ENCODE data around the gene APCDD1. TPM values are rescaled to one million over a fixed set of nuclear protein-coding genes. Genes with fewer than 3 reads are reported as not detected.
A peak's percentile ranks its signal among the peaks of the same experiment; 100 is the strongest.

APCDD1 gene
- total RNA-seq, 4 donors from 2014 or later, result 7.8 to 13.5 (median 11.9) TPM

- H3K27ac ChIP-seq, result no peak overlapping the region
- peaks cover 2 to 6% of the 10 kb centered on the region in 2 donors for H3K4me1 ChIP-seq
- no peak overlapping the region for H3K4me3 ChIP-seq (replicated peaks in 1 of 3)
- WGBS, 2 donors, result 73 to 82% methylated on average over 2 of the region's 2 CpGs
- TF ChIP-seq, protein P1, sequence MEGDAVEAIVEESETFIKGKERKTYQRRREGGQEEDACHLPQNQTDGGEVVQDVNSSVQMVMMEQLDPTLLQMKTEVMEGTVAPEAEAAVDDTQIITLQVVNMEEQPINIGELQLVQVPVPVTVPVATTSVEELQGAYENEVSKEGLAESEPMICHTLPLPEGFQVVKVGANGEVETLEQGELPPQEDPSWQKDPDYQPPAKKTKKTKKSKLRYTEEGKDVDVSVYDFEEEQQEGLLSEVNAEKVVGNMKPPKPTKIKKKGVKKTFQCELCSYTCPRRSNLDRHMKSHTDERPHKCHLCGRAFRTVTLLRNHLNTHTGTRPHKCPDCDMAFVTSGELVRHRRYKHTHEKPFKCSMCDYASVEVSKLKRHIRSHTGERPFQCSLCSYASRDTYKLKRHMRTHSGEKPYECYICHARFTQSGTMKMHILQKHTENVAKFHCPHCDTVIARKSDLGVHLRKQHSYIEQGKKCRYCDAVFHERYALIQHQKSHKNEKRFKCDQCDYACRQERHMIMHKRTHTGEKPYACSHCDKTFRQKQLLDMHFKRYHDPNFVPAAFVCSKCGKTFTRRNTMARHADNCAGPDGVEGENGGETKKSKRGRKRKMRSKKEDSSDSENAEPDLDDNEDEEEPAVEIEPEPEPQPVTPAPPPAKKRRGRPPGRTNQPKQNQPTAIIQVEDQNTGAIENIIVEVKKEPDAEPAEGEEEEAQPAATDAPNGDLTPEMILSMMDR (IDR thresholded peaks at IDR 0.05), result no peak
- no peak for TF ChIP-seq POLR2A (IDR thresholded peaks at IDR 0.05)
- no peaks in the 10 kb centered on the region for H3K9me3 ChIP-seq
- no peaks in the 10 kb centered on the region for H3K27me3 ChIP-seq
- no peaks in the 10 kb centered on the region for H3K36me3 ChIP-seq
- intact Hi-C loops (cut with DNase I), result no loop called here
- DNase-seq, result no peak
Observed at GRCh38 chr18:10449396-10449795, 5.0 kb upstream of the APCDD1 start.

DNA sequence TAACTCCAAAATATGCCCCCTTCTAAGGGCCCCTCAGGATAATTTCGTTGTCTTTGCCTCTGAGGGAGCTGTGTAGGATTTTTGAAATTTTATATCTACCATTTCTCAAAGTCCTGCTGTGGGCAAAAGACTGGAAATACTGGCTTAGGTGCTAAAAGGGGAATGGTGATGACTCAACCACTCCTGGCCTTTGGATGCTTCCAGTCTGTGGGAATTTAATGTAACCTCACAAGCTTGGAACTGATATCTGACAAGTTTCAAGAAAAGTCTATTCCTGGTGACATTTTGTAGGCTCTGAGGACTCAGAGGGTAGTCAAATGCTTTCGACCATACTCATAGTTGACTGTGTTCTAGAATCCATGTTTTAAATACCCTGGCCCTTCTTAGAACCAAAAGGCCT lies 3.4 kb upstream of the APCDD1 start:
- Histone ChIP-seq H3K4me1 (peaks cover 5 to 13% of the 10 kb centered on the region in 2 donors), H3K27me3 (no peaks in the 10 kb centered on the region), H3K9me3 (no peaks in the 10 kb centered on the region), H3K36me3 (no peaks in the 10 kb centered on the region), H3K4me3 (replicated peaks in 1 of 3) (no peak overlapping the region), H3K27ac (no peak overlapping the region)
- TF ChIP-seq, protein P1 (IDR thresholded peaks at IDR 0.05), result no peak
- TF ChIP-seq POLR2A (IDR thresholded peaks at IDR 0.05), result no peak
- intact Hi-C loops (cut with DNase I), result loop anchor here (10.0 kb wide), 1 partner anchor 64 kb away; no protein-coding TSS in a partner anchor
- 90 to 95% methylated on average over 2 of the region's 2 CpGs for WGBS, 2 donors
- no peak for DNase-seq

GRCh38 chr18:10453261-10453805 lies 1.1 kb upstream of the APCDD1 start:
- Histone ChIP-seq H3K9me3 (no peaks in the 10 kb centered on the region), H3K27ac (peak overlapping the region; percentile 71 to 93 (median 85)), H3K36me3 (no peaks in the 10 kb centered on the region), H3K27me3 (no peaks in the 10 kb centered on the region), H3K4me3 (replicated peaks in 1 of 3) (peak overlapping the region in 1 of 3 donors; percentile 25), H3K4me1 (peaks cover 8 to 17% of the 10 kb centered on the region in 2 donors)
- no peak for TF ChIP-seq POLR2A (IDR thresholded peaks at IDR 0.05)
- TF ChIP-seq, protein P1 (IDR thresholded peaks at IDR 0.05), result no peak
- 44 to 56% methylated on average over 11 of the region's 11 CpGs for WGBS, 2 donors
- no peak for DNase-seq
- intact Hi-C loops (cut with DNase I), result loop anchor here (10.0 kb wide), 1 partner anchor 61 kb away; no protein-coding TSS in a partner anchor

- H3K4me3 ChIP-seq (replicated peaks in 1 of 3), result peak overlapping the region; percentile 9 to 60 (median 34)
- no peaks in the 10 kb centered on the region for H3K9me3 ChIP-seq
- intact Hi-C loops (cut with DNase I), result loop anchor here (10.0 kb wide), 1 partner anchor 60 kb away; no protein-coding TSS in a partner anchor
- TF ChIP-seq, protein P1 (IDR thresholded peaks at IDR 0.05), result no peak
- TF ChIP-seq POLR2A (IDR thresholded peaks at IDR 0.05), result no peak
- H3K4me1 ChIP-seq, result peaks cover 8 to 17% of the 10 kb centered on the region in 2 donors
- 2 to 6% methylated on average over 10 to 28 of the region's 94 CpGs for WGBS, 2 donors
- no peaks in the 10 kb centered on the region for H3K27me3 ChIP-seq
- H3K27ac ChIP-seq, result peak overlapping the region; percentile 23 to 61 (median 42)
- DNase-seq, result peak; percentile 65 to 68
- H3K36me3 ChIP-seq, result no peaks in the 10 kb centered on the region
Observed at GRCh38 chr18:10454681-10455557, 484 bp downstream of the APCDD1 start.

All from thyroid gland (tissue), 4 donors.